Measurements from ENCODE around the gene CADM2.
A peak's percentile ranks its signal among the peaks of the same experiment; 100 is the strongest.
"Not testable (repeated sequence)": the region's sequence is repeated elsewhere in the genome, so short reads cannot be mapped to it uniquely, and the experiment has no call there.

CADM2 gene

GRCh38 chr3:85495602-85496001 is 536.8 kb downstream of the CADM2 start:
- no peak for DNase-seq

DNA sequence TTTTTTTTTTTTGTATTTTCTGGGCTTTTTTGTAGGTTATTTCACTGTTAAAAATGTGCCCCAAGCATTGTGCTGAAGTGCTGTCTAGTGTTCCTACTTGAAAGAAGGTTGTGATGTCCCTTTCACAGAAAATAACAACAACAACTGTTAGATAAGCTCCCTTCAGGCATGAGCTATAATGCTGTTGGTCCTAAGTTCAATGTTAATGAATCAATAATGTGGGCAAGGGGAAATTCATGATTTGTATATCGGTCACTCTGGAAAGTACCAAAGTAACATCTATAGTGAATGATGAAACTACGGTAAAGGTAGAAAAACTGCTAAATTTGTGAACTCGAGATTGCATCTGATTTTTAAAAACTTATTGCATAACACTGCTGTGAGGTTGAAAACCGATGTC is 539.4 kb downstream of the CADM2 start:
- no peak for DNase-seq

GRCh38 chr3:85502148-85502875 is 543.5 kb downstream of the CADM2 start:
- DNase-seq, result no peak

DNA sequence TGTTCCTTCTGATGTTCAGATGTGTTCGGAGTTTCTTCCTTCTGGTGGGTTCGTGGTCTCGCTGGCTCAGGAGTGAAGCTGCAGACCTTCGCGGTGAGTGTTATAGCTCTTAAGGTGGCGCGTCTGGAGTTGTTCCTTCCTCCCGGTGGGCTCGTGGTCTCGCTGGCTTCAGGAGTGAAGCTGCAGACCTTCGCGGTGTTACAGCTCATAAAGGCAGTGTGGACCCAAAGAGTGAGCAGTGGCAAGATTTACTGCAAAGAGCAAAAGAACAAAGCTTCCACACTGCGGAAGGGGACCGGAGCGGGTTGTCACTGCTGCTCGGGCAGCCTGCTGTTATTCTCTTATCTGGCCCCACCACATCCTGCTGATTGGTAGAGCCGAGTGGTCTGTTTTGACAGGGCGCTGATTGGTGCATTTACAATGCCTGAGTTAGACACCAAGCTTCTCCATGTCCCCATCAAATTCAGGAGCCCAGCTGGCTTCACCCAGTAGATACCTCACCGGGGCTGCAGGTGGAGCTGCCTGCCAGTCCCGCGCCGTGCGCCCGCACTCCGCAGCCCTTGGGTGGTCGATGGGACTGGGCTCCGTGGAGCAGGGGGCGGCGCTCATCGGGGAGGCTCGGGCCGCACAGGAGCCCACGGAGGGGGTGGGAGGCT is 545.5 kb downstream of the CADM2 start:
- peak; percentile 11 for DNase-seq

DNA sequence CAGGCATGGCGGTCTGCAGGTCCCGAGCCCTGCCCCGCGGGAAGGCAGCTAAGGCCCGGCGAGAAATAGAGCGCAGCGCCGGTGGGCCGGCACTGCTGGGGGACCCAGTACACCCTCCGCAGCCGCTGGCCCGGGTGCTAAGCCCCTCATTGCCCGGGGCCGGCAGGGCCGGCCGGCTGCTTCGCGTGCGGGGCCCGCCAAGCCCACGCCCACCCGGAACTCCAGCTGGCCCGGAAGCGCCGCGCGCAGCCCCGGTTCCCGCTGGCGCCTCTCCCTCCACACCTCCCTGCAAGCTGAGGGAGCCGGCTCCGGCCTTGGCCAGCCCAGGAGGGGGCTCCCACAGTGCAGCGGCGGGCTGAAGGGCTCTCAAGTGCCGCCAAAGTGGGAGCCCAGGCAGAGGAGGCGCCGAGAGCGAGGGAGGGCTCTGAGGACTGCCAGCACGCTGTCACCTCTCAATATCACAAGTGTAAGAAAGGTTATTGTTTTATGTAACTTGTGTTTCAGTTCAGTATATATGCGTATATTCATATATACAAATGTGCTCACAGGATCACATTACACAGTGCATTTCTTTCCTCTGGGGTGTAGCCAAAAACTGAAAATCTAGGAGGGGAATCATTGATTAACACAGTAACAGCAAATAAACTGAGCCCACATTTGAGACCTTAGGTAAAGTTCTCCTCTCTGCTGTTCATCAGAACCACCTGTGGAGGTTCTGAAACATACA is 546.2 kb downstream of the CADM2 start:
- not testable (repeated sequence) for DNase-seq

- DNase-seq, result not testable (repeated sequence)
Measured at GRCh38 chr3:85507052-85507451, 548.3 kb downstream of the CADM2 start.

- no peak for DNase-seq
Measured at GRCh38 chr3:85508659-85509058, 549.9 kb downstream of the CADM2 start.

GRCh38 chr3:85516146-85516545 is 557.4 kb downstream of the CADM2 start:
- DNase-seq, result no peak

DNA sequence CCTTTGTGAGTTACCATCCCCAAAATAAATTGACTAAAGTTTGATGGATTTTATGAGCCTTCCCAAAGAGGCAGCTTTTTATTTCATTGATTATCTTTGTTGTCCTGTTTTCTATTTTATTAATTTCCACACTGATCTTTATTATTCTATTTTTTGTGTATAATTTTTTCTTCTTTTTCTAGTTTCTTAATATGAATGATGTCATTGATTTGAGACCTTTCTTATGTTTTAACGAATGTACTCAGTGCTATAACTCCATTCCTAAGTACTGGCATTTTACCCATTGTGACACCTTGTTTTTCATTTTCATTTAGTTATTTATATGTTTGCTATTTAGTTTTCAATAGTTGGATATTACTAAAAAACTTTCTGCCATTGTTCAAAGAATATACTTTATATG is 565.3 kb downstream of the CADM2 start:
- DNase-seq, result no peak

GRCh38 chr3:85525264-85525663 is 566.5 kb downstream of the CADM2 start:
- DNase-seq, result no peak

GRCh38 chr3:85533586-85533985 is 574.8 kb downstream of the CADM2 start:
- DNase-seq, result no peak

- no peak for DNase-seq
Measured at GRCh38 chr3:85535517-85535916, 576.7 kb downstream of the CADM2 start.

GRCh38 chr3:85539232-85539631 is 580.4 kb downstream of the CADM2 start:
- no peak for DNase-seq

GRCh38 chr3:85554153-85554552 is 595.4 kb downstream of the CADM2 start:
- DNase-seq, result no peak

- DNase-seq, result no peak
Measured at GRCh38 chr3:85560088-85560785, 601.4 kb downstream of the CADM2 start.

DNA sequence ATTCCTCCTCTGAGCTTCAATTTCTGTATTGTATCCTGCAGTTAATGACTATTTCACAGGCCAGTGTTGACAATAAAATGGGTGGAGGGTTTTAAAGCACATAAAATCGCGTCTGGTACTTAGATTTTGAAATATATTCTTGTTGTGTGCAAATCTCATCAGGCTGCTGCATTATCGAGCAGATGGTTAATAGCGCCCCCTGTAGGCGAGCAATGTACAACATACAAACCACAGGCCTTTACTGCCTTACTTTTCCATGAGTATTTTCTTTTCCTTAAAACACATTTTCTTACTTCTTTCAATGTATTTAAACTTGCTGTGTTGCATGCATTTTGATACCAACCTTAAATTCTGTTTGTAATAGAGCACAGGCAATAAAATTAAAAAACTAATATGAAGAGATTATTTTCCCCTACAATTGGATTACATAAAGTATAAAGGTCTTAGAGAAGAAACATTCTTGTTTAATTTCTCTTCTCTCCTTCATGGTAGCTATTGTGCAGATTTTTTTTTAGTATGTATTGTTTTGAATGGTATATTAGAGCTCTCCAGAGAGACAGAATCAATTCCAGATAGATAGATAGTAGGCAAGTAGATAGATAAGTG is 608.4 kb downstream of the CADM2 start:
- DNase-seq, result peak; percentile 21

DNA sequence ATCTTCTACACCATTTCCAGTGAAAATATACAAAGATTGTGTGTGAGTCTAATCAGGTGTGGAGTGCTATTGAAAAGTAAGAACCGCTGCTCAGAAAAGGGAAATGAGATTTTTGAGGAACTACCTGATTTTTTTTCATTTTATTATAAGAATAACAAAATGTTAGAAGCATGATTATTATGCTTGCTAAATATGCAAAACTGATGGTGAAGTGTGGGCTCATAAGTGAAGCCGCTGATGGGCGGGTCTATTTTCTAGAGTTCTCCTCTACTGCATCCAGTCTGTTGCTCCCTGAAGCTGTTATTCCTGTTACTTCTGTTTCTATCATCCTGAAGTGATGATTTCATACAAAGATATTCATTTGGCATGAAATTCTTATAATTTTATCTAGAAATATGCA is 612.0 kb downstream of the CADM2 start:
- DNase-seq, result no peak

DNA sequence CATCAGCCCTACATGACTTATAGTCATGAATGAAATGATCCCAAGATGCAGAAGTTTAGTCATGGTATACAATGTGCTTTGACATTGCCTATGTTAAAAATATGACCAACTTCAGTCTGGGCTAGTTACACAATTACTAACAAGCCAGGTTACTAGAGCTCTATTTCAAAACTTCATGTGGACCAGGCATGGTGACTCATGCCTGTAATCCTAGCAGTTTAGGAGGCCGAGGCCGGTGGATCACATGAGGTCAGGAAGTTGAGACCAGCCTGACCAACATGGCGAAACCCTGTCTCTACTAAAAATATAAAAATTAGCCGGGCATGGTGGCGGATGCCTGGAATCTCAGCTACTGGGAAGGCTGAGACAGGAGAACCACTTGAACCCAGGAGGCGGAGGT is 613.0 kb downstream of the CADM2 start:
- DNase-seq, result no peak

DNA sequence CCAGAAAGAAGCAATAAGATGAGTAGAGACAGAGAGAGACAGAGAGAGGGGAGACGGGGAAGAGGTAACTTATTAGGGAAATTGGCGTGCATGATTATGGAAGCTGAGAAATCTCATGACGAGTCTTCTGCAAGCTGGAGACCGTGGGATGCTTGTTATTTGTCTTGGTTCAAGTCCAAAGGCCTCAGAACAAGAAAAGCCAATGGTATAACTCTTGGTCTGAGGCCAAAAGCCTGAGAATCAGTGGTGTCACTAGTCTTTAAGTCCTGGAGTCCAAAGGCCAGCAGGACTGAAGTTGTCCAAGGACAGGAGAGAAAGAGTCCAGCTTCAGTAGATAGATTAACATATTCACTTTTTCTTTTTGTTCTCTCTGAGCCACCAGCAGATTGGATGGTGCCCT is 613.6 kb downstream of the CADM2 start:
- no peak for DNase-seq

DNA sequence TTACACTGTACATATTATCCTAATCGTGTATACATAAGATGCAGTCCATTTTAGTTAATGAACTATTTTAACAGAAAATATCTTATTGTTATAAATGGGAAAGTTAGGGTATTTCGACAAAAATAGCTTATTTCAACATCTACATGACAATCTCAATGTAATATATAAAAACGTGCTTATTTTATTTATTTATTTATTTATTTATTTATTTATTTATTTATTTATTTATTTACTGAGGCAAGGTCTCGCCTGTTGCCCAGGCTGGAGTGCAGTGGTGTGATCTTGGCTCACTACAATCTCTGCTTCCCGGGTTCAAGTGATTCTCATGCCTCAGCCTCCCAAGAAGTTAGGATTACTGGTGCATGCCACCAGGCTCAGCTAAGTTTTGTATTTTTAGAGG is 614.2 kb downstream of the CADM2 start:
- DNase-seq, result no peak

DNA sequence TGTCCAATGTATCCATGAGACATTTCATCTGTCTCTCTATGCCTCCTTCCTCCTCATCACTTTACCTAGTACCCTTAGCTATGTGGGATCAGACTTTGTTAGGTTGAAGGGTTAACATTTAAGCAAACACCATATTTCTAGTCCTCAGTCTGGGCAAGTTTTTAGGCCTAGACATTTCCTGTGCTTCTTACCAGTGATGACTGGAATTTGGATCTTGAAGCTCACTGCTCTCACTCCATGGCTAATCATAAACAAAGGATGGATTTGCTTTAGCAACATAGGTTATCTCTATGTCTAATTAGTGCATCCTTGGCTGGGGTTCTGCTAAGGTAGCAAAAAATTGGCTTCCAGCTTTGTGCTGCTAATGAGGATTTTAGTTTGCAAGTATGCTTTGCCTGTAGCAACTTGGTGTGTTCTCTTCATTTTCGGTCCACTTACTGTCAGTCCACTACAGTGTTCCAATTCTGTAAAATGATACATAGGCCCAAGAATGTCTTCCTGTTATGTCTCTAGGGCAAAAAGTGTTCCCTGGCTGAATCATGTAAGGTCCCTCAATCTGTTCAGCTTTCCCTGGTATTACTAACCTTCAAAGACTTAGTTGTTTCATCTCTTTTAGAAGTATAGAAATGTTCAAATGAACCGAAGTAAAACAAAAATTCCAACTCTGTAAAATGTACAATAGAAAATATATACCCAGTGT is 615.4 kb downstream of the CADM2 start:
- DNase-seq, result no peak

- DNase-seq, result peak; percentile 37
Measured at GRCh38 chr3:85576091-85576690, 617.4 kb downstream of the CADM2 start.

Measured in CD4-positive, alpha-beta T cell treated with Interleukin-17A for 4 hours (primary cell).